Endodermal cell (in vitro differentiated cells): ENCODE results near the gene SORCS2. TPM values are rescaled to one million over a fixed set of nuclear protein-coding genes. Genes with fewer than 3 reads are reported as not detected.

Experiments used
- DNase-seq: peaks from one replicate; pipeline ENCODE4 v3.0.0-alpha.2; 2017
- H3K27ac ChIP-seq: 2 replicates; pipeline ENCODE4 v1.5.1; 2013; ENCODE audit warnings: mild to moderate bottlenecking, low read depth, low read length, moderate library complexity
- H3K27me3 ChIP-seq: 2 replicates; pipeline ENCODE4 v1.6.1; 2013; ENCODE audit warnings: mild to moderate bottlenecking, low read length, moderate library complexity; ENCODE audit not compliant: insufficient read depth, control insufficient read depth, poor library complexity, severe bottlenecking
- H3K36me3 ChIP-seq: 2 replicates; pipeline ENCODE4 v1.7.0; 2013; ENCODE audit warnings: mild to moderate bottlenecking, low read length, moderate library complexity; ENCODE audit not compliant: control insufficient read depth, insufficient read depth
- H3K4me1 ChIP-seq: one replicate; pipeline ENCODE4 v1.7.0; 2013; ENCODE audit warnings: low read length; ENCODE audit not compliant: control insufficient read depth, insufficient read depth
- H3K4me3 ChIP-seq: 2 replicates; pipeline ENCODE4 v1.5.1; 2013; ENCODE audit warnings: mild to moderate bottlenecking, low read length, moderate library complexity
- H3K9ac ChIP-seq: 2 replicates; pipeline ENCODE4 v1.6.1; 2013; ENCODE audit warnings: mild to moderate bottlenecking, low read length, moderate library complexity; ENCODE audit not compliant: poor library complexity, severe bottlenecking; ENCODE audit errors: extremely low read depth
- H3K9me3 ChIP-seq: 2 replicates; pipeline ENCODE4 v1.6.1; 2013; ENCODE audit warnings: mild to moderate bottlenecking, low read length, moderate library complexity; ENCODE audit not compliant: control insufficient read depth
- H3K27ac Mint-ChIP-seq: 2 replicates; pipeline ENCODE4 v1.8.0; 2020; ENCODE audit warnings: mixed read lengths
- H3K27me3 Mint-ChIP-seq: 2 replicates; pipeline ENCODE4 v1.8.0; 2021; ENCODE audit warnings: mild to moderate bottlenecking, mixed read lengths; ENCODE audit not compliant: insufficient read depth
- H3K36me3 Mint-ChIP-seq: 2 replicates; pipeline ENCODE4 v1.8.0; 2020; ENCODE audit warnings: low read depth, mixed read lengths
- H3K4me1 Mint-ChIP-seq: 2 replicates; pipeline ENCODE4 v1.8.0; 2020; ENCODE audit warnings: mixed read lengths
- H3K4me3 Mint-ChIP-seq: 2 replicates; pipeline ENCODE4 v1.8.0; 2020; ENCODE audit warnings: mild to moderate bottlenecking, moderate library complexity, mixed read lengths
- H3K9me3 Mint-ChIP-seq: 2 replicates; pipeline ENCODE4 v1.8.0; 2020; ENCODE audit warnings: mild to moderate bottlenecking, mixed read lengths
- WGBS, 2 experiments: methylation state at CpG; one replicate each; pipeline versions ENCODE4 v1.1.5 to v1.1.7; 2013; ENCODE audit warnings: missing lambda C conversion rate in 2 of 2, mixed read lengths in 1 of 2; ENCODE audit not compliant: insufficient coverage in 1 of 2, insufficient read length in 1 of 2; 5-methylcytosine and 5-hydroxymethylcytosine counted together
- total RNA-seq, 2 donors: library from RNA; stranded (reverse); fragmentation: NEBNext Ultra II Directional in 1 of 2; extraction: Animal tissue kit (Norgen Biotek cat#: 25700) in 1 of 2; gene quantifications; 2 replicates in 1 of 2; 3 replicates in 1 of 2; pipeline ENCODE4 v1.2.1, GENCODE V29; 2021
- TF ChIP-seq, protein P1 (sequence below): fragments of 200-600 bp; sonication (generic); conservative IDR thresholded peaks from 2 replicates; pipeline ENCODE4 v1.5.0; 2021; ENCODE audit warnings: antibody characterized with exemption, mild to moderate bottlenecking

The SORCS2 gene
- total RNA-seq, 2 donors from 2014 or later = 1.4 to 1.9 TPM

DNA sequence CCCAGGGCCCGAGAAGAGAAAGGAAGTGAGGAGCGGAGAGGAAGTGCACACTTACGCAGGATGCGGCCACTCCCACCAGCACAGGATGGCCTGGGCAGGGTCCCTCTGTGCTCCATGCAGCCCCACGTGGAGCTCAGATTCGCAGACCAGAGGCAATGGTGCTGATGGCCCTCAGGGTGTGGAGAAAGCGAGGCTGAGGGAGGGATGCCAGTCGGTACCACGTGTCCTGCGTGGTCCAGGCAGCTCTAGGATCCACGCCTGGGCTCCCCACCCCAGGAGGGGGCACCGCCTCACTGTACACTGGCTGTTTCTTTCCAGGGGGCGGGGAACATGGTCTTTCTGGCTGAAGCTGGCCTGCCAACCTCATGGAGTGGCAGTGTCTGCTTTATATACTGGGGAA is 505.5 kb downstream of the SORCS2 start:
- H3K27me3 ChIP-seq = no peaks in the 10 kb centered on the region
- H3K9ac ChIP-seq = no peak overlapping the region
- Mint-ChIP-seq H3K27ac (no peak overlapping the region), H3K36me3 (no peaks in the 10 kb centered on the region), H3K9me3 (no peaks in the 10 kb centered on the region), H3K27me3 (peaks cover 2% of the 10 kb centered on the region), H3K4me1 (no peaks in the 10 kb centered on the region), H3K4me3 (no peak overlapping the region)
- no peaks in the 10 kb centered on the region for H3K9me3 ChIP-seq
- H3K4me1 ChIP-seq = no peaks in the 10 kb centered on the region
- 91 to 92% methylated on average over 4 to 13 of the region's 13 CpGs for WGBS, 2 experiments
- DNase-seq = no peak
- H3K27ac ChIP-seq = no peak overlapping the region
- H3K4me3 ChIP-seq = no peak overlapping the region
- H3K36me3 ChIP-seq = no peaks in the 10 kb centered on the region
- TF ChIP-seq, protein P1, sequence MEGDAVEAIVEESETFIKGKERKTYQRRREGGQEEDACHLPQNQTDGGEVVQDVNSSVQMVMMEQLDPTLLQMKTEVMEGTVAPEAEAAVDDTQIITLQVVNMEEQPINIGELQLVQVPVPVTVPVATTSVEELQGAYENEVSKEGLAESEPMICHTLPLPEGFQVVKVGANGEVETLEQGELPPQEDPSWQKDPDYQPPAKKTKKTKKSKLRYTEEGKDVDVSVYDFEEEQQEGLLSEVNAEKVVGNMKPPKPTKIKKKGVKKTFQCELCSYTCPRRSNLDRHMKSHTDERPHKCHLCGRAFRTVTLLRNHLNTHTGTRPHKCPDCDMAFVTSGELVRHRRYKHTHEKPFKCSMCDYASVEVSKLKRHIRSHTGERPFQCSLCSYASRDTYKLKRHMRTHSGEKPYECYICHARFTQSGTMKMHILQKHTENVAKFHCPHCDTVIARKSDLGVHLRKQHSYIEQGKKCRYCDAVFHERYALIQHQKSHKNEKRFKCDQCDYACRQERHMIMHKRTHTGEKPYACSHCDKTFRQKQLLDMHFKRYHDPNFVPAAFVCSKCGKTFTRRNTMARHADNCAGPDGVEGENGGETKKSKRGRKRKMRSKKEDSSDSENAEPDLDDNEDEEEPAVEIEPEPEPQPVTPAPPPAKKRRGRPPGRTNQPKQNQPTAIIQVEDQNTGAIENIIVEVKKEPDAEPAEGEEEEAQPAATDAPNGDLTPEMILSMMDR = no peak

DNA sequence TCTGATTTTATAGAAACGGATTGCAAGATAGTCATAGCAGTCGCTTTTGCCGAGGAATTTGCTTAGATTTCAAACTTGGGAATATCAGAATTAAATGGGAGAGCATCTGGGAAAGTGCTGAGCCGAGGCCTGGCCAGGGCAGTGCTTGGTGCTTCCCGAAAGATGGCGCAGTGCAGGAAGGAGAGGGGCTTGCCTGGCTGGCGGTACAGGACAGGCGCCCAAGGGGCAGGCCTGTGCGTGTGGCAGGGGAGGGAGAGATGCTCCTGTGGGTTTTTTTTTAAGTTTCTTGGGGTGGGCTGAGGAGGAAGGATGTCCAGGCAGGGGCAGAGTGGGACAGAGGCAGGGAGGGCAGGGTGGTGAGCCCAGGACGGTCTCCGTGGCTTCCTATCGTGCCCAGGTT is 506.2 kb downstream of the SORCS2 start:
- Histone ChIP-seq H3K9me3 (no peaks in the 10 kb centered on the region), H3K27me3 (no peaks in the 10 kb centered on the region), H3K36me3 (no peaks in the 10 kb centered on the region), H3K27ac (no peak overlapping the region), H3K9ac (no peak overlapping the region), H3K4me1 (no peaks in the 10 kb centered on the region), H3K4me3 (no peak overlapping the region)
- Mint-ChIP-seq H3K4me3 (no peak overlapping the region), H3K27me3 (peaks cover 2% of the 10 kb centered on the region), H3K4me1 (no peaks in the 10 kb centered on the region), H3K36me3 (no peaks in the 10 kb centered on the region), H3K27ac (peak overlapping the region; percentile 33), H3K9me3 (no peaks in the 10 kb centered on the region)
- peak; percentile 68 for DNase-seq
- TF ChIP-seq, protein P1 = peak; percentile 25
- WGBS, 2 experiments = 86 to 92% methylated on average over 8 to 12 of the region's 12 CpGs

DNA sequence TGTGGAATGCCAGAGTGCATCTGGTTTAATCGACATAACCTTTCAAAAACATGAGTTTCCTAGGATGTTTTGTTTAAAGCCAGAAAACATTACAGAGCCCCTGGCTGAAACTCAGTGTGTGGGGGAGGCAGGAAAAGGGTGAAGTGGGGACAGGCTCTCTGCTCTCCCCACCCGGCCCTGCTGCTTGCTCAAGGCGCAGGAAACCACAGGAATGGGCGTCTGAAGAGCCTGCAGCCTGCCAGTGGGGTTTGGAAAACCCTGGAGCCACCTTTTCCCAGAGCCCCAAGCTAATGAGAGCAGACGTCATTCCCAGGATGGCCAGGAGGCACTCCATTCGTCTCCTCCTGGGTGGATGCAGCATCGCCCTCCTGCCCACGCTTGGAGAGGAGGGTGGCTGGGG is 506.7 kb downstream of the SORCS2 start:
- H3K27me3 Mint-ChIP-seq = peaks cover 2% of the 10 kb centered on the region
- TF ChIP-seq, protein P1 = no peak
- H3K4me3 ChIP-seq = no peak overlapping the region
- H3K27ac ChIP-seq = no peak overlapping the region
- no peaks in the 10 kb centered on the region for H3K4me1 ChIP-seq
- no peaks in the 10 kb centered on the region for H3K27me3 ChIP-seq
- no peak overlapping the region for H3K4me3 Mint-ChIP-seq
- no peak for DNase-seq
- H3K36me3 Mint-ChIP-seq = no peaks in the 10 kb centered on the region
- H3K27ac Mint-ChIP-seq = no peak overlapping the region
- H3K4me1 Mint-ChIP-seq = no peaks in the 10 kb centered on the region
- no peaks in the 10 kb centered on the region for H3K9me3 ChIP-seq
- H3K9ac ChIP-seq = no peak overlapping the region
- H3K9me3 Mint-ChIP-seq = no peaks in the 10 kb centered on the region
- whole genome bisulfite sequencing, 2 experiments = 81 to 86% methylated on average over 7 to 8 of the region's 8 CpGs
- no peaks in the 10 kb centered on the region for H3K36me3 ChIP-seq
